ENCODE measurements around the gene GFI1B. TPM values are rescaled to one million over a fixed set of nuclear protein-coding genes. Genes with fewer than 3 reads are reported as not detected.

The GFI1B gene
- total RNA-seq, 1 experiment from 2014 or later: not detected

- no peak overlapping the region for H2AFZ ChIP-seq (ENCODE audit: low read length)
- ATAC-seq (no peak), DNase-seq (no peak)
- no peaks in the 10 kb centered on the region for H4K20me1 ChIP-seq (ENCODE audit: low read length)
- no TSS peak for BruUV-seq (replicated peaks)
- no peak overlapping the region for H3K9ac ChIP-seq (ENCODE audit: low read length)
- CTCF ChIA-PET: interaction anchor here (0.5 kb wide), 1 partner anchor 21 kb away, joined by 6 read pairs; no protein-coding TSS in a partner anchor
- 0 out of 2 replicates have a peak, but pooled peaks cover 5% of the 10 kb centered on the region for H3K27me3 ChIP-seq (ENCODE audit: low read length)
- H3K4me1 ChIP-seq (ENCODE audit: insufficient read depth, low read length): no peaks in the 10 kb centered on the region
- POLR2A ChIA-PET (ENCODE audit: unreplicated experiment): no interaction called here
- no peak overlapping the region for H3K4me3 ChIP-seq (ENCODE audit: low read length)
- H3K79me2 ChIP-seq (ENCODE audit: low read length): no peaks in the 10 kb centered on the region
- intact Hi-C loops (cut with micrococcal nuclease): loop anchor here (2.0 kb wide), 1 partner anchor 69 kb away; no protein-coding TSS in a partner anchor
- H3K9me2 ChIP-seq (replicated peaks; ENCODE audit: low read length): no peaks in the 10 kb centered on the region
- no peaks in the 10 kb centered on the region for H3K9me3 ChIP-seq (ENCODE audit: low read length)
- H3K4me2 ChIP-seq (ENCODE audit: low read length): no peak overlapping the region
- H3K36me3 ChIP-seq (ENCODE audit: low read depth, low read length): no peaks in the 10 kb centered on the region
- no peaks in the 10 kb centered on the region for H3F3A ChIP-seq (ENCODE audit: low read length, unreplicated experiment)
- H3K27ac ChIP-seq (ENCODE audit: low read length): no peak overlapping the region
- TF ChIP-seq EZH2 (IDR thresholded peaks at IDR 0.05; ENCODE audit: low read length, unreplicated experiment) (no peak), EZH2phosphoT487 (IDR thresholded peaks at IDR 0.05; ENCODE audit: borderline replicate concordance, low read length) (no peak)
- TF ChIP-seq, protein P1, sequence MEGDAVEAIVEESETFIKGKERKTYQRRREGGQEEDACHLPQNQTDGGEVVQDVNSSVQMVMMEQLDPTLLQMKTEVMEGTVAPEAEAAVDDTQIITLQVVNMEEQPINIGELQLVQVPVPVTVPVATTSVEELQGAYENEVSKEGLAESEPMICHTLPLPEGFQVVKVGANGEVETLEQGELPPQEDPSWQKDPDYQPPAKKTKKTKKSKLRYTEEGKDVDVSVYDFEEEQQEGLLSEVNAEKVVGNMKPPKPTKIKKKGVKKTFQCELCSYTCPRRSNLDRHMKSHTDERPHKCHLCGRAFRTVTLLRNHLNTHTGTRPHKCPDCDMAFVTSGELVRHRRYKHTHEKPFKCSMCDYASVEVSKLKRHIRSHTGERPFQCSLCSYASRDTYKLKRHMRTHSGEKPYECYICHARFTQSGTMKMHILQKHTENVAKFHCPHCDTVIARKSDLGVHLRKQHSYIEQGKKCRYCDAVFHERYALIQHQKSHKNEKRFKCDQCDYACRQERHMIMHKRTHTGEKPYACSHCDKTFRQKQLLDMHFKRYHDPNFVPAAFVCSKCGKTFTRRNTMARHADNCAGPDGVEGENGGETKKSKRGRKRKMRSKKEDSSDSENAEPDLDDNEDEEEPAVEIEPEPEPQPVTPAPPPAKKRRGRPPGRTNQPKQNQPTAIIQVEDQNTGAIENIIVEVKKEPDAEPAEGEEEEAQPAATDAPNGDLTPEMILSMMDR (conservative IDR thresholded peaks at IDR 0.05; ENCODE audit: low read depth, low read length): no peak
Observed at GRCh38 chr9:133005957-133006356, 27.5 kb downstream of the GFI1B start.

- Histone ChIP-seq H3K9me3 (ENCODE audit: low read length) (no peaks in the 10 kb centered on the region), H3K4me1 (ENCODE audit: insufficient read depth, low read length) (no peaks in the 10 kb centered on the region), H3K9me2 (replicated peaks; ENCODE audit: low read length) (no peaks in the 10 kb centered on the region), H3K27ac (ENCODE audit: low read length) (no peak overlapping the region), H3K36me3 (ENCODE audit: low read depth, low read length) (no peaks in the 10 kb centered on the region), H3K9ac (ENCODE audit: low read length) (no peak overlapping the region), H3K79me2 (ENCODE audit: low read length) (no peaks in the 10 kb centered on the region), H4K20me1 (ENCODE audit: low read length) (no peaks in the 10 kb centered on the region), H3K4me3 (ENCODE audit: low read length) (no peak overlapping the region), H3K4me2 (ENCODE audit: low read length) (no peak overlapping the region), H2AFZ (ENCODE audit: low read length) (no peak overlapping the region), H3F3A (ENCODE audit: low read length, unreplicated experiment) (no peaks in the 10 kb centered on the region), H3K27me3 (ENCODE audit: low read length) (0 out of 2 replicates have a peak, but pooled peaks cover 5% of the 10 kb centered on the region)
- BruUV-seq (replicated peaks): no TSS peak
- DNase-seq (no peak), ATAC-seq (no peak)
- CTCF ChIA-PET: no interaction called here
- POLR2A ChIA-PET (ENCODE audit: unreplicated experiment): no interaction called here
- intact Hi-C loops (cut with micrococcal nuclease): no loop called here
- TF ChIP-seq EZH2 (IDR thresholded peaks at IDR 0.05; ENCODE audit: low read length, unreplicated experiment) (no peak), EZH2phosphoT487 (IDR thresholded peaks at IDR 0.05; ENCODE audit: borderline replicate concordance, low read length) (no peak)
- TF ChIP-seq, protein P1 (conservative IDR thresholded peaks at IDR 0.05; ENCODE audit: low read depth, low read length): no peak
Observed at GRCh38 chr9:133006731-133007352, 28.3 kb downstream of the GFI1B start.

GRCh38 chr9:133008406-133008805 lies 29.9 kb downstream of the GFI1B start:
- Histone ChIP-seq H3K9ac (ENCODE audit: low read length) (no peak overlapping the region), H3K36me3 (ENCODE audit: low read depth, low read length) (no peaks in the 10 kb centered on the region), H2AFZ (ENCODE audit: low read length) (no peak overlapping the region), H3F3A (ENCODE audit: low read length, unreplicated experiment) (no peaks in the 10 kb centered on the region), H4K20me1 (ENCODE audit: low read length) (no peaks in the 10 kb centered on the region), H3K4me2 (ENCODE audit: low read length) (no peak overlapping the region), H3K4me1 (ENCODE audit: insufficient read depth, low read length) (no peaks in the 10 kb centered on the region), H3K9me2 (replicated peaks; ENCODE audit: low read length) (no peaks in the 10 kb centered on the region), H3K9me3 (ENCODE audit: low read length) (no peaks in the 10 kb centered on the region), H3K4me3 (ENCODE audit: low read length) (no peak overlapping the region), H3K27ac (ENCODE audit: low read length) (no peak overlapping the region), H3K27me3 (ENCODE audit: low read length) (no peaks in the 10 kb centered on the region), H3K79me2 (ENCODE audit: low read length) (no peaks in the 10 kb centered on the region)
- TF ChIP-seq, protein P1 (conservative IDR thresholded peaks at IDR 0.05; ENCODE audit: low read depth, low read length): no peak
- ChIA-PET POLR2A (ENCODE audit: unreplicated experiment) (no interaction called here), CTCF (no interaction called here)
- no TSS peak for BruUV-seq (replicated peaks)
- DNase-seq (no peak), ATAC-seq (no peak)
- intact Hi-C loops (cut with micrococcal nuclease): no loop called here

Measured in PC-3 (cell line).